ENCODE data around the gene HPS4. TPM values are rescaled to one million over a fixed set of nuclear protein-coding genes. Genes with fewer than 3 reads are reported as not detected.

HPS4 gene
- total RNA-seq, 2 experiments from 2014 or later, result 77.4 to 89.6 TPM

GRCh38 chr22:26447584-26448329 lies 35.8 kb downstream of the HPS4 start:
- no peak overlapping the region for H3K27ac ChIP-seq (ENCODE audit: low read depth, low read length, poor library complexity, severe bottlenecking)
- H3K4me3 ChIP-seq (ENCODE audit: low read depth, low read length, poor library complexity, severe bottlenecking), result no peak overlapping the region
- no peak for DNase-seq (ENCODE audit: low spot score)
- H2AFZ ChIP-seq (ENCODE audit: low read length), result no peak overlapping the region
- ChIA-PET POLR2A (interaction anchor here (1.1 to 2.1 kb wide), 2 partner anchors 10 to 18 kb away, joined by 3 to 9 read pairs; no protein-coding TSS in a partner anchor), CTCF (ENCODE audit: unreplicated experiment) (no interaction called here)
- no peak overlapping the region for H3K4me2 ChIP-seq (ENCODE audit: low read length)
- H3K4me1 ChIP-seq (ENCODE audit: insufficient read depth, low read length, poor library complexity, severe bottlenecking), result no peaks in the 10 kb centered on the region
- peaks cover 30% of the 10 kb centered on the region for H3K36me3 ChIP-seq (ENCODE audit: insufficient read depth, low read length)
- intact Hi-C loops (cut with micrococcal nuclease; ENCODE audit: unreplicated experiment), result no loop called here
- TF ChIP-seq EZH2phosphoT487 (IDR thresholded peaks at IDR 0.05; ENCODE audit: borderline replicate concordance, low read depth, low read length), result no peak
- TF ChIP-seq, protein P1, sequence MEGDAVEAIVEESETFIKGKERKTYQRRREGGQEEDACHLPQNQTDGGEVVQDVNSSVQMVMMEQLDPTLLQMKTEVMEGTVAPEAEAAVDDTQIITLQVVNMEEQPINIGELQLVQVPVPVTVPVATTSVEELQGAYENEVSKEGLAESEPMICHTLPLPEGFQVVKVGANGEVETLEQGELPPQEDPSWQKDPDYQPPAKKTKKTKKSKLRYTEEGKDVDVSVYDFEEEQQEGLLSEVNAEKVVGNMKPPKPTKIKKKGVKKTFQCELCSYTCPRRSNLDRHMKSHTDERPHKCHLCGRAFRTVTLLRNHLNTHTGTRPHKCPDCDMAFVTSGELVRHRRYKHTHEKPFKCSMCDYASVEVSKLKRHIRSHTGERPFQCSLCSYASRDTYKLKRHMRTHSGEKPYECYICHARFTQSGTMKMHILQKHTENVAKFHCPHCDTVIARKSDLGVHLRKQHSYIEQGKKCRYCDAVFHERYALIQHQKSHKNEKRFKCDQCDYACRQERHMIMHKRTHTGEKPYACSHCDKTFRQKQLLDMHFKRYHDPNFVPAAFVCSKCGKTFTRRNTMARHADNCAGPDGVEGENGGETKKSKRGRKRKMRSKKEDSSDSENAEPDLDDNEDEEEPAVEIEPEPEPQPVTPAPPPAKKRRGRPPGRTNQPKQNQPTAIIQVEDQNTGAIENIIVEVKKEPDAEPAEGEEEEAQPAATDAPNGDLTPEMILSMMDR (conservative IDR thresholded peaks at IDR 0.05; ENCODE audit: low read length), result no peak
- H4K20me1 ChIP-seq (ENCODE audit: insufficient read depth, low read length), result no peaks in the 10 kb centered on the region
- H3K79me2 ChIP-seq (ENCODE audit: insufficient read depth, low read depth, low read length), result no peaks in the 10 kb centered on the region
- no peaks in the 10 kb centered on the region for H3K9me3 ChIP-seq (ENCODE audit: low read length)
- BruUV-seq (replicated peaks), result no TSS peak
- H3K9me2 ChIP-seq (ENCODE audit: insufficient read depth, low read length), result no peaks in the 10 kb centered on the region

GRCh38 chr22:26446808-26447515 lies 36.6 kb downstream of the HPS4 start:
- H4K20me1 ChIP-seq (ENCODE audit: insufficient read depth, low read length), result no peaks in the 10 kb centered on the region
- no peak overlapping the region for H3K4me3 ChIP-seq (ENCODE audit: low read depth, low read length, poor library complexity, severe bottlenecking)
- TF ChIP-seq, protein P1 (conservative IDR thresholded peaks at IDR 0.05; ENCODE audit: low read length), result no peak
- no peak for TF ChIP-seq EZH2phosphoT487 (IDR thresholded peaks at IDR 0.05; ENCODE audit: borderline replicate concordance, low read depth, low read length)
- POLR2A ChIA-PET, result interaction anchor here (2.1 kb wide), 1 partner anchor 9 kb away, joined by 9 read pairs; no protein-coding TSS in a partner anchor
- no peaks in the 10 kb centered on the region for H3K4me1 ChIP-seq (ENCODE audit: insufficient read depth, low read length, poor library complexity, severe bottlenecking)
- peaks cover 22% of the 10 kb centered on the region for H3K36me3 ChIP-seq (ENCODE audit: insufficient read depth, low read length)
- intact Hi-C loops (cut with micrococcal nuclease; ENCODE audit: unreplicated experiment), result no loop called here
- H2AFZ ChIP-seq (ENCODE audit: low read length), result no peak overlapping the region
- no peak overlapping the region for H3K27ac ChIP-seq (ENCODE audit: low read depth, low read length, poor library complexity, severe bottlenecking)
- no peak for DNase-seq (ENCODE audit: low spot score)
- no peaks in the 10 kb centered on the region for H3K79me2 ChIP-seq (ENCODE audit: insufficient read depth, low read depth, low read length)
- no peaks in the 10 kb centered on the region for H3K9me2 ChIP-seq (ENCODE audit: insufficient read depth, low read length)
- no TSS peak for BruUV-seq (replicated peaks)
- CTCF ChIA-PET (ENCODE audit: unreplicated experiment), result no interaction called here
- no peaks in the 10 kb centered on the region for H3K9me3 ChIP-seq (ENCODE audit: low read length)
- H3K4me2 ChIP-seq (ENCODE audit: low read length), result no peak overlapping the region
